ENCODE data around the gene SCAPER. TPM values are rescaled to one million over a fixed set of nuclear protein-coding genes. Genes with fewer than 3 reads are reported as not detected.
A peak's percentile ranks its signal among the peaks of the same experiment; 100 is the strongest.

SCAPER gene
- total RNA-seq, 1 donor from 2014 or later, result 50.1 TPM

DNA sequence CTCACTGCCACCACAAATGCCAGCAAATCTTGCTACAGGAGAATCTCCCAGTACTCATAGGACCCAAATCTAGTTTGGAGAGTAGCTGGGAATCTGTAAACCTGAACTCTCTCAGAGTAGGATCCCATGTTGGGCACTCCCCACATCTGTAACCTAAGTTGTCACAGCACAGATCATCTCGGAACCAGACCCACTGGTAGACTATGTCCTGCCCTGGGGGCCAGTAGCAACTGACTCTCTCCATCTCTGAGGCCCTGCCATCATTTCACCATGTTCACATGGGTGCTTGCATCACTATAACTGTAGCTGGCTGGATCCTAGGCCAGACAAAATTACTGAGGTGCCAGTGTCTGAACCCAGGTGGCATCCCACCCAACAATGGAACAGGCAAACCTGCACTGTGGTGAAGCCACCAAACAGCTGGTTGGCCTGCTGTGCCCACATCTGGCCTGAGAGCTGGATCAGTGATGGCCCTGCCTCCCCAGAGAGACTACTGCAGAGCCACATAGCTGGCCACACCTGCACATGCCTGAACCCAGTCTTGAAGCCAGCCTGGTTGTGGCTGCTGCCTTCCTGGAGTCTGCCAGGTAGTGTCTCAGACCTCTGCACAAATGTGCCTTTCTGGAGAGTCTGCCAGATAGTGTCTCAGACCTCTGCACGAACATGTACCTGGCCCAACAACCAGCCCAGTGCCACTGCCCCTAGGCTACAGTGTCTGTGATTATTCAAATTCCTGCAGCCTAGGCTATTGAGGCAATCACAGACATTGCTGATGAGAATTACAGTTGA, 486.6 kb downstream of the SCAPER start:
- intact Hi-C loops (cut with DNase I), result no loop called here
- DNase-seq (ENCODE audit: low spot score) (no peak), ATAC-seq (no peak)

DNA sequence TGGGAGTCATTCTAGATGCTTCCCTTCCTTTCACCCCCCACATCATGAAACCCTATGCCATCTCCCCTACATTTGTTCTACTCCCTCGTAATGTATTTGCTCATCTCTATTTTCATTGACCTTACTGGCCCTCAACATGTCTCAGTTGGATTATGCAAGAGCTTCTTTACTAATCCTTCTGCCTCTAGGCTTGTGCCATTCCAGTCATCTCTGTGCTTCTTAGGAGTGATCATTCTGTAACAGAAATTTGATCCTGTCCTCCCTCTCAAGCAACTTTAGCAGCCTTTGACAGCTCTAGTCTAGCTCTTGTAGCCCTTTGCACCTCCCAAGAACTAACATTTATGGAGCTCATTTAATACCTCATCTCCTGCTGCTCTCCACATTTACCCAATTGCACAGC, 503.9 kb downstream of the SCAPER start:
- no peak for DNase-seq (ENCODE audit: low spot score)
- ATAC-seq, result no peak
- intact Hi-C loops (cut with DNase I), result no loop called here

DNA sequence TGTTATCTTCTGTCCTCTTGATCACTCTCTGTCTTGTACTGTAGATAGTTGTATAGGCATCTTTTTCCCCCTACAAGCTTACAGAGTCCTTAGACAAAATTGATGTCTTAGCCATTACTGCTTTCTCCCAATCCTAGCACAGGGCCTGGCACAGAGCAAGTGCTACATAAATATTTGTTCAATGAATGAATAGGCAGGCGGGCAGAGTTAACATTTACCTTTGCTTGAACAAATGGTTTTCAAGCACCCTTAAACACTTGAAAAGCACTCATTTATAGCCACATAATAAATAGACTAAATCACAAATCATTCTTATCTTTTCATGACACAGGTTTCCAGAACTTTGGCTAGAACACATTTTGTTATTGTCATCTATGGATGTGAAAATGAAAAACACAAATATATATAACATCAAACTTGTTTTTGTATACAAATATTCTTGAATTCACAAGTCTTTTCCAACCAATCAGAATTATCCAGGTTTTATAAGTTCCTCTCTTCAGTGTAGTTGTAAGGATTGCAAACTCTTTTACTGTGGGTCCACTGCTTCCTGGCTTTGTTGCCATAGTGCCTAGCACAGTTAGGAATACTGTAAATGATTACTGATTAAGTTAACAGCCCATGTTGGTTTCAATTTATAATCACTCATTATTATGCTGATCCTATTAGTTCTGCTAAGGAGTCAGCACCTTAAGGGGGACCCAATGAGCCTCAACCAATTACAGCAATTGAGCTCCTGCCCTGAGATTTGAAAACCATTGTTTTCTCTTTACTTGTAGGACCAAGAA, 506.6 kb downstream of the SCAPER start:
- no peak for DNase-seq (ENCODE audit: low spot score)
- no peak for ATAC-seq
- intact Hi-C loops (cut with DNase I), result no loop called here

DNA sequence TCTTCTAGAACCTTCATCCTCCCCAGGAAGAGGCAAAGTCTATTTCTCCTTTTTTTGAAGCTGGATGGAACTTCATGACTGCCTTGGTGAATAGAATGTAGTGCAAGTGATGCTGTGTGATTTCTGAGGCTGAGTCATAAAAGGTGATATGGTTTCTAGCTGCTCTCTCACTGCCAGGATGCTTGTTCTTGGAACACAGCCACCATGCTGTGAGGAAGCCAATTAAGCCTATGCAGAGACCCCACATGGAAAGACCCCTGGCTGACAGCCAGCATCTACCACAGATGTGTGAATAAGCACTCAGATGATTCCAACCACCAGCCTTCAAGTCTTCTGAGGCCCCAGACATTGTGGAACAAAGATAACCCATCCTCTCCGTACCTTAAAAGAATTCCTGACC, 511.5 kb downstream of the SCAPER start:
- ATAC-seq (no peak), DNase-seq (ENCODE audit: low spot score) (no peak)
- intact Hi-C loops (cut with DNase I), result no loop called here

DNA sequence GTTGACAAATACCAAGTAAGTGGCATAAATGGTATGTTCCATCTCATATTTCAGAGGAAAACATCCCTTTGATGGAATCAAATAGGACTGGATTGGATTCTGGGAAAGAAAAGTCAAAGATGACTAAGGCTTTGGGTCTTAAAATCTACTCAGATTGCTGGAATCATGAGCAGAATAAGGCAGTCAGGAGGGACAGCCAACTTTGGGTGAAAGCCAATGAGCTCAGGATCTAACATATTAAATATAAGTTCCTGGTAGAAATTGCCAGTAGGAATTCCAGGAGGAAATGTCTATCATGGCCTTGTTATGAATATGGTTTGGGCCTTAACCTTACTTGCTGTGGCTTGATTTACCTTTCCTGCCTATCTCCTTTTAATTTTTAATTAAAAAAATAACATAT, 513.3 kb downstream of the SCAPER start:
- no peak for ATAC-seq
- DNase-seq (ENCODE audit: low spot score), result no peak

DNA sequence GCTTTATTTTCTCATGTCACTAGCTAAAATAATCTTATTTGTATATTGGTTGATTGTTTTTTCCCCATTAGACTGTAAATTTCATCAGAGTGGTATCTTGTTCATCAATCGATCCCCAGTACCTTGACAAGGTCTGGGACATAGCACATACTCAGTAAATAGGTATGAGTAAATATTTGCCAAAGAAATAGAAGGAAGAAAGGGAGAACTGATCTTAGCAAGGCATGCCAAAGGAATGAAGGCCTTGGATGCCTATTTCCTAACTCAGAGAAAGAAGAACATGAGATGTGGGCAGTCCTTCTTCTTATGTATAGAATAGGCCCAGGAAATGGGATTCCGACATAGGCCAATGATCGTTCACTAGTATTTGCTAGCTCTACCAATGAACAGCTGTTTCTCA, 513.8 kb downstream of the SCAPER start:
- DNase-seq (ENCODE audit: low spot score), result no peak
- intact Hi-C loops (cut with DNase I), result no loop called here
- no peak for ATAC-seq

More for the DNA sequence above, 513.3 kb downstream of the SCAPER start:
- intact Hi-C loops (cut with DNase I), result no loop called here

DNA sequence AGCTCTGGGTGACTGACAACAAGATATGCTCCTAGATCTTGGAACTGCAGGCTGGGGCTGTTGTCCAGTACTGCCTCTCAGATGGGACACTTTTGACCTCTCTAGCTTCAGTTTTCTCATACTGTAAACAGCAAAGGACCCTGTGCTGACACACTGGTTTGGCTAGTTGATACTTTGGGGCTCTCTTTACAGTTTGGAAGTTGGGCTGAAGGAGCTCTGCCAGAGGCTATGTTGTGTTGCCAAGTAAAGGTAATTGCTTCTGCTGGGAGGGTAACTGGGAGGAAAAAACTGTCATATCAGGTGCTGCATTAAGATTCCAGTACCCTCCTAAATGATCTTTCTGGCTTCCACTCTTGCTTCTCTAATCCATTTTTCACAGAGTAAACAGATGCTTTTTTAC, 514.6 kb downstream of the SCAPER start:
- intact Hi-C loops (cut with DNase I), result no loop called here
- ATAC-seq (no peak), DNase-seq (ENCODE audit: low spot score) (no peak)

DNA sequence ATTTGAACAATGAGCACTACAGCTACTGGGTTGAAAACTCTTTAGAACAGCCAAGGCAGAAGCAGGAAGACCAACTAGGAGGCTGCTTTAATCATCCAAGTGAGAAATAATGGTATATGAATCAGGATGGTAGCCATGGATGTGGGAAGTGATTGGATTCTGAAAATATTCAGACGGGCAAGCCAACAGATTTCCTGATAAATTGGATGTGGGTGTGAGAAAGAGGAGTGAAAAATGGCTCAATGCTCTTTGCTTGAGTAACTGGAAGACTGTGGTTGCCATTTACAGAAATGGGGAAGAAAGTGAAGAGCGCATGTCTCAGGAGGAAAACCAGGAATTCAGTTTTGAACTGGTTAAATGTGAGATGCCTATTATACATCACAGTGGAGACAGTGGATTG, 518.2 kb downstream of the SCAPER start:
- no peak for DNase-seq (ENCODE audit: low spot score)
- ATAC-seq, result no peak
- intact Hi-C loops (cut with DNase I), result no loop called here

DNA sequence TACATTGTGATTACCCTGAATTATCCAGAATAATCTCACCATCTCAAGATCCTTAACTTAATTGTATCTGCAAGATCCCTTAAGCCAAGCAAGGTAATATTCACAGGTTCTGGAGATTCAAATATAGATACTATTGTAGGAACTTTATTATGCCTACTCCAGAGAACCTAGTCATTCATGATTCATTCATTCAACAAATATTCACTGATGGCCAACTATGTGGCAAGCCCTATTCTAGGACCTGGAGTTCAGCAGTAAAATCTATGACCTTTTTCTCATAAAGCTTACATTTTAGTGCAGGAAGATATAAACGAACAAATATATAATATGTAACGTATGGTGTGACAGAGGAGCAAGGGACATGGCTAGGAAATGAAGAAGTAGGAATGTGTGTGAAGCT, 519.0 kb downstream of the SCAPER start:
- DNase-seq (ENCODE audit: low spot score), result no peak
- intact Hi-C loops (cut with DNase I), result no loop called here
- ATAC-seq, result no peak

DNA sequence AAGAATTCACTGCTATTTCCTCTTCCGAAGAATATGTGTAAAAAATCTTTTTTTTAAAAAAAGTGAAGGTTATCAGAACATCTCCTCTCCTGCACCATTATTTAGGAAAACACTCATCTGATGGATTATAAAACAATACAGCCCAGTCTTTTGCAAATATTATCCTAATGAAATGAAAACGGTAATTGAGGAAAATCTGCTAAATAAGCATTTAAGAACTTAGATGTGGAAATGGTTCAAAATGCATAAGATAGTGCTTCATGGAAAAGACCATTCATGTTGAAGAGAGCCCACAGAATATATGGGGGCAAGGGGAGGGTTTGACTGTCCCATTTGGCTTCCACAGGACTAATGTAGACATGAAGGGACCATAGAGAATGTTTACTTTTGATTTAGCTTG, 520.7 kb downstream of the SCAPER start:
- no peak for ATAC-seq
- no peak for DNase-seq (ENCODE audit: low spot score)
- intact Hi-C loops (cut with DNase I), result no loop called here

DNA sequence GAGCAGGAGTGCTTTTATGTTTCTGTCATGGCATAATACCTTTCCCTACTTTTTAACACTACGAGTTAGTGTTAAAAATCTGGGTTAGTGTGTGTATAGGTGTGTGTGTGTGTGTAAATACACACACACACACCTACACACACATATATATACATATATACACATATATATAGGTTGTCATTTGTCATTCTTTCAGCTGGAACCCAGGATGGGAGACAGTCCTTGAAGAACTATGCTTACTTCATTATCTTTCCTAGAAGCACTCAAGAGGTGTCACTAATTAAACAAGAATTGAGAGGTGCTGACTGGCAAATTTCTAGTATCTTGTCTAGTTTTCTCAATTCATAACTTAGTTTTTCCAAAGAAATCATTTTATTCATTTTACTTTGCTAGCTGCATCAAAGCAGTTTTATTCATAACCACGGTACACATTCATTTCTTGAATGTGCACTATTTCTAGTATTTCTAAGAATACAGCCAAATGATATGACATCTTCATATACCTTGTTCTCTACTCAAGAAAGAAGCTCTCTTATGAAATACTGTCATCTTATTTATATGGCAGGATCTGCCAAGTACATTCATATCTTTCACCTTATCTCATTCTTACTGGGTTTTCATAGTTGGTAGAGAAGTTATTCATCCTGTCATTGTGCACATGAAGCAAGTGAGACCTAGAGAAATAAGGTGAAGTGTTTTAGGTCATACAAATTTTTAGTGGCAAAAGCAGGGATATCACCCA, 522.0 kb downstream of the SCAPER start:
- intact Hi-C loops (cut with DNase I), result no loop called here
- DNase-seq (ENCODE audit: low spot score), result no peak
- ATAC-seq, result no peak

DNA sequence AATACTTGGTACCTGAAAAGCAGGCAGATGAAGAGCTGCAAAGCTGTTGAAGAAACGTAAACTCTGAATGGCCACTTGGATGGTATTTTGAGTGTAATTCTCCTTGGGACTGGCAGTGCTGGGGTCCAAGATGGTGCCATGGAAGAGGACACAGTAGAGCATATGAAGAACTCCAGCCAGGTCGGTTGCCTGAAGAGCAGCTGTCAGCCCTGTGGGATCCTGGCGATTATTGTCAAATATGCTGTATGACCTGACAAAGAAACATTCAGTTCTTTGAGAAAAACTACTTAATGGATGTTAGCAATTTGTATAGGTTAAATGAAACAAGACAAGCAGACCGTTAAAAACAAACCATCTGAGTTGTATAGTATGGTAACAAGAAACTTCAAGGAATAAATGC, 523.8 kb downstream of the SCAPER start:
- intact Hi-C loops (cut with DNase I), result no loop called here
- ATAC-seq, result no peak
- no peak for DNase-seq (ENCODE audit: low spot score)

DNA sequence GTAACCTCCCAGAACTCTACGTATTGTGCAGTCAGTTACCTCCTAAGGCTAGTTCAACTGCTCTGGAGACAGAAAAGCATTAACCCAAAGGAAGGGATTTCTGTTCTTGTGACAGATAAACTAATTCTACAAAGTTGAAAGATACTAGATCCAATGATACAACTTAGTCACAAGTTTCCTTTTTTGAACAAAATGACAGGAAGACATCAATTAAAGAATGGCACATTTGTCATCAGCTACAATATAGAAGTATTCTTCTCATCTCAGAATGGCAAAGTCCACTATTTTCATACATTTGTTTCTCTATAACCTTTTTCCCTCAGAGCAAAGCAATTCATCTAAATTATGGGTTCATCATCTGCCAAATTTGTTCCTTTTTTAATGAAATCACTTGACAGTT, 524.9 kb downstream of the SCAPER start:
- intact Hi-C loops (cut with DNase I), result no loop called here
- no peak for ATAC-seq

DNA sequence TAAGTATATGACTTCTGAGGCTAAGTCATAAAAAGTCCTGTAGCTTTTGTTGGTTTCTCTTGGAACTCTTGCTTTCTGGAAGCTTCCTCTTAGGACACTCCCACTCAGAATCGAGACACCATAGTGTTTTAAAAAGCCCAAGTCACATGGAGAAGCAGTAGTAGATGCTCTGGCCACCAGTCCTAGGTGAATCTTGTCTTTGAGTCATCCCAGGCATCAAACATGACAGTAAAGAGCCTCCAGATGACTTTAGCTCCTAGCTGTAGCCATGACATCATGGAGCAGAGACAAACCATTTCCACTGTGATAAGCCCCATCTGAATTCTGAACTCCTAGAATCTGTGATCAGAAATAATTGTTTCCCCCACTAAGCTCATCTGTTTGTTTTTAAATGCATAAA, 526.4 kb downstream of the SCAPER start:
- DNase-seq (ENCODE audit: low spot score) (no peak), ATAC-seq (no peak)
- intact Hi-C loops (cut with DNase I), result no loop called here

More for the DNA sequence above, 524.9 kb downstream of the SCAPER start:
- DNase-seq (ENCODE audit: low spot score), result no peak

DNA sequence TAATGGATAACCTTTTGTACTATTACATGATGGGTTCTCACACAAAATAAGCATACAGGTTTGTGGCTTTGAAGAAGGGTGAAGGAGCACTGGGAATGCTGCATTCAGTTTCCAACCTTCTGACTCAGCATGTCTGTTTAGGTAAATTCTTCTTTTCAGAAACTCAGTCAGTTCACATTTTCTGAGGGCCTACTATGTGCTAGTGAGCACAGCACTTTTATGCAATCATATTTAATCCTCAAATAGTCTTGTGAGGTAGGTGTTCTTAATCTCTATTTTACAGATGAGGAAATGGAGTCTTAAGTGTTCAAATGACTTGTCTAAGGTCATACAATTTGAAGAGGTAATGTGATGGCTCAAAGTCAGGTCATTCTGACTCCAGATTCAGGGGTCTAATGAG, 527.4 kb downstream of the SCAPER start:
- no peak for ATAC-seq
- intact Hi-C loops (cut with DNase I), result no loop called here
- no peak for DNase-seq (ENCODE audit: low spot score)

DNA sequence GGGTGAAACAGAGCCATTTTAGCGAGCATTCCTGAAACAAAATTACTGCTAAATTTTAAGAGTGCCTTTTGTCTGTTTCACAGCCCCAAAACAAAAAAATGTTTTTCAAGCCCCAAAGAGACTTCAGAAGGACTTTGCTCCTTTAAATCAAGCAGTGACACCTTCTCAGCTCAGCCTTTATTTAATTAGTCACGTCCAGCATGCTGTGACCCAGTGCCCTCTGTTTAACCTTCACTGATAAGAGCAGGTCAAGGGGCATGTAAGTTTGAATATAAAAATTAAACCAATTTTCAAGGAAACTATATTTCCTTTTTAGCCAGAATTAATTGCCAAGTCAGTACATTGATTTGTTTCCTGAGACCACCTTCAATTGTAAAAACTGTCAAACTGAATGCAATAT, 527.9 kb downstream of the SCAPER start:
- DNase-seq (ENCODE audit: low spot score), result no peak
- no peak for ATAC-seq
- intact Hi-C loops (cut with DNase I), result no loop called here

DNA sequence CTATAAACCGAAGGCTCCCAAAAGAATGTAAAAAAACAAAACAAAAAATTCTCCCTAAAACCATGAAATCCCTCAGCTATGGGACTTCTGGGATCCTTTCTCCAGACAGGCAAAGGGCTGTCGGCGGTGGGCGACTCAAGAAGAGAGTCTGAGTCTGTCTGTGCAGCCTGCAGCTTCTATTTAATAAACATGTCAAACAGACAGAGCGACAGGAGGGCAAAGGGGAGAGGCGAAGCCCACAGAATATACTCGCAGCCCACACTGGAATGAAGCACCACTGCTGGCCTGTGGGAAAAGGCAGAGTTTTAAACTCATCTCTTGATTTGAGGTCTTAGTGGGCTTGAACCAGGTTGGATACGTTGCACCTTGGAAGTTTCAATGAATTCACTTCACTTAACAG, 528.3 kb downstream of the SCAPER start:
- no peak for ATAC-seq
- DNase-seq (ENCODE audit: low spot score), result no peak
- intact Hi-C loops (cut with DNase I), result no loop called here

DNA sequence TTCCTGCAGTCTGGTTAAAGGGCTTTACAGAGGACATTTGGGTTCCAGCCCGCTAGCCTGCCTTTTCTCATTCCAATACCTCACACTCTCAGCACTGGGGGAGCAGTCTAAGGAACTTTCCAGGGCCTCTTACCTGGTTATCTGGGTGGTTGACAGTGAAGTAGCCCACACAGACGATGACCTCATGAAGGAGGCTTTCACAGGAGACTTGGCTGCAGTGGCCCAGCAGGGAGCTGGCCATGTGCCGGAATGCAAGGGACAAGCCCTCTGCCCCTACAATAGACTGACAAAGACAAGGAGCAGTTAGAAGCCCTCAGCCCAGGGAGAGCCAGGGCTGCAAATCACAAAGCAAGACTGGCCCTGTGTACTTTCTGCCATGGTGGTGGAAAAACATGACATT, 529.1 kb downstream of the SCAPER start:
- ATAC-seq (no peak), DNase-seq (ENCODE audit: low spot score) (no peak)
- intact Hi-C loops (cut with DNase I), result no loop called here

DNA sequence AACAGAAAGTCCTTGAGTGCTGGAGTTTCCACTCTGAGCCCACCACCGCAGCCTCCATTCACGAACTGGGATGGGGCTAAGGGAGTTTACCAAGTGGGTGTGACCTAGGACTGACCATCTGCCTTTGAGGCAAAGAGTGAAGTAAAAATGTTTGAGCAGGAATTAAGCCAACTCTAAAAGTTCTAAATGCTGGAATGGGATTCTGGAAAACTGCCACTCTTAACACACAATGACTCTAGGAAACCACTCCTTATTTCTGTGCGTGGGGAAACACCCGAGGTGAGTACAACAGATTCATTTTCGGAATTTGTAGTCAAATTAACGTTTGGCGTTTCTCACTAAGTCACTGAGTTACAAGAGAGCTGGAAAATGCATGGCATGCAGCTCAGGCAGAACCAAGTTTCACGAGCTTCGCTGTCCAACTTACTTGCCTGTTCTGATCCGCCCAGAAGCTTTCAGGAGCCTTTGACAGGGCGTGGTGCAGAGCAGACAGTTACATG, 537.0 kb downstream of the SCAPER start:
- DNase-seq (ENCODE audit: low spot score) (no peak), ATAC-seq (peak; percentile 55)
- intact Hi-C loops (cut with DNase I), result no loop called here

DNA sequence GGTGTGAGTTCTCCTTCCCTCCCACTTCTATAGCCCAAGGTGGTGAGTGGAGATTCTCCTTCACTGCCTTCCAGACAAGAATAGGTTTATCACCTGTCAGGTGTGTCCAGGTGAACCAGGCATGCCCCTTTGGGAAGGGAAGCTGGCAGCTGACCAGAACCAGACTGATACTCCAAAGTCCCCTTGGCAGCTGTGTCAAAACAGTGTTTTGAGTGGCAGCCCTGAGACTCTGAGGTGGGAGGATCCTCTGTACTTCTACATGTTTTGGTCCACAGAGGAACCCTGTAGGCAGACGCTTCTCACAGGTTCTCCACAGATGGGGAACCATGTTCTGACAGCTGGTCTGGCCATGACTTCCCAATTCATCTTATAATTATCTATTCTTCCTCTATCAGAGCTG, 538.4 kb downstream of the SCAPER start:
- intact Hi-C loops (cut with DNase I), result no loop called here
- ATAC-seq (no peak), DNase-seq (ENCODE audit: low spot score) (no peak)
